ENCODE results near the gene ISYNA1. TPM values are rescaled to one million over a fixed set of nuclear protein-coding genes. Genes with fewer than 3 reads are reported as not detected.

Gene ISYNA1
- polyA plus RNA-seq, 2 of the 4 experiments (the other 2 are of a cell fraction), result 18.0 to 60.7 TPM

DNA sequence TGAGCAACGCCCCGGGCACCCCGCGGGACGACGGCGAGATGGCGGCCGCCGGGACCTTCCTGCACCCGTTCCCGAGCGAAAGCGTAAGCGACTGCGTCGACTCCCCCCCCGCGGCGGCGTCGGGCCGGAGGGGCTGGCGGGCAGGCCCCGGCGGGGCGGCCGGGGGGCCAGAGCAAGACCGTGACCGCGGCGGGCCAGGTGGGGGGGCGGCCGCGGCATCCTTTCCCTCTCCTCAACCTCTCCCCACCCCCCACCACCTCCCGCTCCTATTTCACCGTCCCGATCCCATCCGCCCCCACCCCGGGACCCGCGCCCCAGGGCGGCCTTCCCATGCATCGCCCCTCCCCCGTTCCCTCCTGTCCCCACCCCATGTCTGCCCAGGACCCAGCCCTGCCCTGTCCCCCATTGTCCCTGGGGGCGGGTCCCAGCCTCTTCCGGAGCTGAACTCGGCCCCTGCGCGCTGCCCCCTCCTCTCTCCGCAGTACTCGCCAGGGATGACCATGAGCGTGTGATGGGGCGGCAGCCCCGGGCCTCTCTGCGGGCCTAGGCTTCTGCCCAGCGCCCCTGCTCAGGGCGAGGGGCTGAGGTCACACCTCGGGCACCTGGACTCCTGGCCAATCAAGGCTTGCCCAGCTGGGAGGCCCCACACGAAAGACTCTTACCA lies 4.1 kb downstream of the ISYNA1 start:
- ATAC-seq, result no peak

DNA sequence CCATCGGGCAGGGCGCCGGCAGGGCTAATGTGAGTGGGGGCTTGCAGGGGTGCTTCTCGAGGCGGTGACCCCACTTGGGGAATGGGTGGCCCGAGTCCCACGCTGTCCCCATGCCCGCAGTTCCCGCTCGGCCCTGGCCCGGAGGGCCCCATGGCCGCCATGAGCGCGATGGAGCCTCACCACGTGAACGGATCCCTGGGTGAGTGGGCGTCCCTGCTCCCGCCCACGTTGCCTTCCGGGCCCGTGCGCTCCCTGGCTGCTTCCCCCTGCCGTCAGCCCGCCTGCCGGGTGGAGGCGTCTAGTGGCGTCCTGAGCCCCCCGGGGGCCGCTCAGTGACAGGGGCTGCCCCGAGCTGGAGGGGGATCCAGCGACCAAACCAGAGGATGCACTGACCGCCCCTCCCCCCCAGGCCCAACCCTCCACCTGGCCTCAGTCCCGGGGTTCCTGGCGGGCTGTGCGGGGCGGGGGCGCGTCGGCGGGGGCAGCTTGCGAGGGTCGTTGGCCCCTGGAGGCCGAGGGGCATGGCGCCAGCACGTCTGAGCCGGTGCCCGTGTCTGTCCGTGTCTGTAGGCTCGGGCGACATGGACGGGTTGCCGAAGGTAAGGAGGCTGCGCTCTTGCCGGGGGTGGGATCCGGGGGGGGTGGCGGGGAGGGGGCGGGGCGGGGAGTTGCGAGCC lies 4.8 kb downstream of the ISYNA1 start:
- ChIA-PET CTCF (no interaction called here), POLR2A (no interaction called here)
- FAIRE-seq (no peak), DNase-seq (ENCODE audit: low read depth in 1 of 2, low spot score in 1 of 2) (no peak), ATAC-seq (no peak)
- Histone ChIP-seq H3K27ac (no peak overlapping the region), H3K4me3 (no peak overlapping the region), H3K9me3 (no peaks in the 10 kb centered on the region), H3K4me2 (no peak overlapping the region), H3K4me1 (peaks cover 19% of the 10 kb centered on the region)
- TF ChIP-seq ZC3H11A (IDR thresholded peaks at IDR 0.05), result no peak
- TF ChIP-seq, protein P1, sequence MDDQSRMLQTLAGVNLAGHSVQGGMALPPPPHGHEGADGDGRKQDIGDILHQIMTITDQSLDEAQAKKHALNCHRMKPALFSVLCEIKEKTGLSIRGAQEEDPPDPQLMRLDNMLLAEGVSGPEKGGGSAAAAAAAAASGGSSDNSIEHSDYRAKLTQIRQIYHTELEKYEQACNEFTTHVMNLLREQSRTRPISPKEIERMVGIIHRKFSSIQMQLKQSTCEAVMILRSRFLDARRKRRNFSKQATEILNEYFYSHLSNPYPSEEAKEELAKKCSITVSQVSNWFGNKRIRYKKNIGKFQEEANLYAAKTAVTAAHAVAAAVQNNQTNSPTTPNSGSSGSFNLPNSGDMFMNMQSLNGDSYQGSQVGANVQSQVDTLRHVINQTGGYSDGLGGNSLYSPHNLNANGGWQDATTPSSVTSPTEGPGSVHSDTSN (IDR thresholded peaks at IDR 0.05), result peak; percentile 43; the same call in 1 of the 2 replicates
- WGBS (ENCODE audit: missing lambda C conversion rate), result 99% methylated on average over 13 of the region's 59 CpGs

More for the DNA sequence above, 4.1 kb downstream of the ISYNA1 start:
- H3K4me3 ChIP-seq, result no peak overlapping the region
- H3K9me3 ChIP-seq, result no peaks in the 10 kb centered on the region
- 78% methylated on average over 21 of the region's 60 CpGs for WGBS (ENCODE audit: missing lambda C conversion rate)
- H3K4me2 ChIP-seq, result no peak overlapping the region
- POLR2A ChIA-PET, result no interaction called here
- FAIRE-seq (no peak), DNase-seq (ENCODE audit: low read depth in 1 of 2, low spot score in 1 of 2) (no peak)
- no peak overlapping the region for H3K27ac ChIP-seq
- CTCF ChIA-PET, result interaction anchor here (0.9 to 1.7 kb wide), 4 partner anchors 14 to 155 kb away, joined by 3 to 4 read pairs (median 3); partner anchors contain the start of genes REX1BD and SSBP4
- peaks cover 20% of the 10 kb centered on the region for H3K4me1 ChIP-seq
- TF ChIP-seq HOXB5 (CRISPR knock-in tag; IDR thresholded peaks at IDR 0.05), result no peak

DNA sequence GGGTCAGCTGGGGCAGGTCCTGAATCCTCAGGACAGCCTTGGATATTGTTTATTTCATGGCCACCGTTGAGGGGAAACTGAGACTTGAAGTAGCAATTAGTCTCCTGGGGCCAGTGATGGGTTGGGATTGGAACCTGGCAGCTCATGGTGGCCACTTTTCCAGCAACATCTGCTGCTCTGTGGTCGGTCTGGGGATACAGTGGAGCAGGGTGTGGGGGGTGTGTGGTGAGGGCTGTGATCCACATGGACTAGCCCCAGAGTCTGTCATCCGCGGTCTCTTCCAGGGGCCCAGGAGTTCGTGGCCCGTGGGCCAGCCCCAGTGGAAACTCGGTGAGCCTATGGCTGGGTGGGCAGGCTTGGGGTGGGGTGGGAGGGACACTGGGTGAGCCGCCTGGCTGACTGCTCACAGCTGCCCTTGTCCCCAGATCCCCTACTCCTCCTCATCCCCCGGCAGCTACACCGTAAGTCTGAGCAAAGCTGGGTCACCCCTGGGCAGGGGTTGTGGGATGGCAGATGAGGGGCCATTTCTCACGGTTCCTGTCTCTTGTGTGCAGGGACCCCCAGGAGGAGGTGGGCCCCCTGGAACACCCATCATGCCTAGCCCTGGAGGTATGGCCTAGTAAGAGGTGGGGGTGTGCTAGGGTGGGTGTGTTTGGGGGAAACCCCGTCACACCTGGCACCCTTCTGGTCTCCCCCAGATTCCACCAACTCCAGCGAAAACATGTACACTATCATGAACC lies 5.5 kb downstream of the ISYNA1 start:
- Histone ChIP-seq H3K9me3 (no peaks in the 10 kb centered on the region), H3K4me2 (no peak overlapping the region), H3K27ac (no peak overlapping the region), H3K4me1 (peaks cover 21% of the 10 kb centered on the region), H3K4me3 (no peak overlapping the region)
- ATAC-seq (no peak), FAIRE-seq (no peak), DNase-seq (ENCODE audit: low read depth in 1 of 2, low spot score in 1 of 2) (no peak)
- TF ChIP-seq, protein P2, sequence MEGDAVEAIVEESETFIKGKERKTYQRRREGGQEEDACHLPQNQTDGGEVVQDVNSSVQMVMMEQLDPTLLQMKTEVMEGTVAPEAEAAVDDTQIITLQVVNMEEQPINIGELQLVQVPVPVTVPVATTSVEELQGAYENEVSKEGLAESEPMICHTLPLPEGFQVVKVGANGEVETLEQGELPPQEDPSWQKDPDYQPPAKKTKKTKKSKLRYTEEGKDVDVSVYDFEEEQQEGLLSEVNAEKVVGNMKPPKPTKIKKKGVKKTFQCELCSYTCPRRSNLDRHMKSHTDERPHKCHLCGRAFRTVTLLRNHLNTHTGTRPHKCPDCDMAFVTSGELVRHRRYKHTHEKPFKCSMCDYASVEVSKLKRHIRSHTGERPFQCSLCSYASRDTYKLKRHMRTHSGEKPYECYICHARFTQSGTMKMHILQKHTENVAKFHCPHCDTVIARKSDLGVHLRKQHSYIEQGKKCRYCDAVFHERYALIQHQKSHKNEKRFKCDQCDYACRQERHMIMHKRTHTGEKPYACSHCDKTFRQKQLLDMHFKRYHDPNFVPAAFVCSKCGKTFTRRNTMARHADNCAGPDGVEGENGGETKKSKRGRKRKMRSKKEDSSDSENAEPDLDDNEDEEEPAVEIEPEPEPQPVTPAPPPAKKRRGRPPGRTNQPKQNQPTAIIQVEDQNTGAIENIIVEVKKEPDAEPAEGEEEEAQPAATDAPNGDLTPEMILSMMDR (IDR thresholded peaks at IDR 0.05), result no peak
- TF ChIP-seq CEBPB (IDR thresholded peaks at IDR 0.05) (no peak), HOXA7 (CRISPR knock-in tag; IDR thresholded peaks at IDR 0.05) (no peak), EHF (CRISPR knock-in tag; IDR thresholded peaks at IDR 0.05) (no peak), CHD4 (IDR thresholded peaks at IDR 0.05; ENCODE audit: borderline replicate concordance) (no peak), HOXB5 (CRISPR knock-in tag; IDR thresholded peaks at IDR 0.05) (no peak)
- 88% methylated on average over 4 of the region's 13 CpGs for WGBS (ENCODE audit: missing lambda C conversion rate)
- CTCF ChIA-PET, result interaction anchor here (1.2 to 2.3 kb wide), 4 partner anchors 18 to 82 kb away, joined by 3 to 7 read pairs (median 5); no protein-coding TSS in a partner anchor
- POLR2A ChIA-PET, result no interaction called here

DNA sequence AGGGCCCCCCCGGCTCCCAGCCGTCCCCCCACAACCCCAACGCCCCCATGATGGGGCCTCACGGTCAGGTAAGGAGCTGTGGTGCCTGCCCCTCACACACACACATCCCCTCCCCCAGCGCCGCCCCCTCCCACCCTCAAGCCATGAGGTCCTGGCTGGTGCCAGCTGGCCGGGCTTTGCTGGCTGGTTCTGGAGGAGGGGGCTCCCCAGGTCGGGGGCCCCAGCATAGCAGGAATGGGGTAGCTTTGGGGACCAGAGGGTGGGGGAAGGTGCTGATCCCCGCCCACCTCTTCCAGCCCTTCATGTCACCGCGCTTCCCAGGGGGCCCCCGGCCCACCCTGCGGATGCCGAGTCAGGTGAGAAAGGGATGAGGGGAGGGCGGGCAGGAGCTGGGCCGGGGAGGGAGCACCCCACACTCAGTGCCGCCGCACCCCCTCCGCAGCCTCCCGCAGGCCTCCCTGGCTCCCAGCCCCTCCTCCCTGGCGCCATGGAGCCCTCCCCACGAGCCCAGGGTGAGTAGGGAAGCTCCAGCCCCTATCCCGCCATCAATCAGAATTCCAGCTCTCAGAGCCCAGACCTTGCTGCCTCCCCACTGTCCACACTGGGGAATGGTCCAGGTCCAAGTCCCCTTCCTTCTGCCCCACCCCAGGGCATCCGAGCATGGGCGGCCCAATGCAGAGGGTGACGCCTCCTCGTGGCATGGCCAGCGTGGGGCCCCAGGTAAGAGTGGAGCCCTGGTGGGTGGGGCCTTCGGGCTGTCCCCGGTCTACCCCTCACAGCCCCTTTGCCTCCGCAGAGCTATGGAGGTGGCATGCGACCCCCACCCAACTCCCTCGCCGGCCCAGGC lies 6.4 kb downstream of the ISYNA1 start:
- TF ChIP-seq POLR2A (IDR thresholded peaks at IDR 0.05; ENCODE audit: low read length) (no peak), EHF (CRISPR knock-in tag; IDR thresholded peaks at IDR 0.05) (no peak), HOXB13 (CRISPR knock-in tag; IDR thresholded peaks at IDR 0.05; ENCODE audit: low read depth) (no peak), HOXA7 (CRISPR knock-in tag; IDR thresholded peaks at IDR 0.05) (no peak), NR3C1 (IDR thresholded peaks at IDR 0.05) (no peak)
- TF ChIP-seq, protein P3, sequence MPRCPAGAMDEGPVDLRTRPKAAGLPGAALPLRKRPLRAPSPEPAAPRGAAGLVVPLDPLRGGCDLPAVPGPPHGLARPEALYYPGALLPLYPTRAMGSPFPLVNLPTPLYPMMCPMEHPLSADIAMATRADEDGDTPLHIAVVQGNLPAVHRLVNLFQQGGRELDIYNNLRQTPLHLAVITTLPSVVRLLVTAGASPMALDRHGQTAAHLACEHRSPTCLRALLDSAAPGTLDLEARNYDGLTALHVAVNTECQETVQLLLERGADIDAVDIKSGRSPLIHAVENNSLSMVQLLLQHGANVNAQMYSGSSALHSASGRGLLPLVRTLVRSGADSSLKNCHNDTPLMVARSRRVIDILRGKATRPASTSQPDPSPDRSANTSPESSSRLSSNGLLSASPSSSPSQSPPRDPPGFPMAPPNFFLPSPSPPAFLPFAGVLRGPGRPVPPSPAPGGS (IDR thresholded peaks at IDR 0.05), result no peak
- no peak overlapping the region for H3K4me2 ChIP-seq
- CTCF ChIA-PET, result interaction anchor here (1.2 to 2.3 kb wide), 4 partner anchors 19 to 81 kb away, joined by 3 to 7 read pairs (median 5); no protein-coding TSS in a partner anchor
- DNase-seq (ENCODE audit: low read depth in 1 of 2, low spot score in 1 of 2) (no peak), FAIRE-seq (no peak), ATAC-seq (no peak)
- H3K9me3 ChIP-seq, result no peaks in the 10 kb centered on the region
- H3K27ac ChIP-seq, result no peak overlapping the region
- 93% methylated on average over 5 of the region's 34 CpGs for WGBS (ENCODE audit: missing lambda C conversion rate)
- H3K4me3 ChIP-seq, result no peak overlapping the region
- H3K4me1 ChIP-seq, result peaks cover 21% of the 10 kb centered on the region
- POLR2A ChIA-PET, result no interaction called here
